Measurements from ENCODE around the gene PDE1C. TPM values are rescaled to one million over a fixed set of nuclear protein-coding genes. Genes with fewer than 3 reads are reported as not detected.

The PDE1C gene
- total and polyA plus RNA-seq, 2 donors (not counting 1 experiment from before 2014, with no cell fraction given) = 0.52 TPM; not detected in 1

GRCh38 chr7:31894308-31894707 lies 175.9 kb downstream of the PDE1C start:
- Mint-ChIP-seq H3K4me3 (no peak overlapping the region), H3K4me1 (no peaks in the 10 kb centered on the region), H3K27ac (no peak overlapping the region), H3K9me3 (ENCODE audit: insufficient read depth) (no peaks in the 10 kb centered on the region), H3K27me3 (no peaks in the 10 kb centered on the region)
- H3K36me3 ChIP-seq (replicated peaks in 1 of 2; ENCODE audit: control extremely low read depth in 1 of 2, control insufficient read depth in 1 of 2, extremely low read depth in 1 of 2, insufficient read depth in 2 of 2, low read length in 1 of 2) = no peaks in the 10 kb centered on the region
- H3K9ac ChIP-seq (ENCODE audit: low read length) = no peak overlapping the region
- H3K27ac ChIP-seq (ENCODE audit: low read length in 2 of 2) = no peak overlapping the region
- H3K4me1 ChIP-seq (ENCODE audit: control insufficient read depth in 2 of 2, insufficient read depth in 2 of 2, low read length in 2 of 2) = no peaks in the 10 kb centered on the region
- no peaks in the 10 kb centered on the region for H3K79me2 ChIP-seq (ENCODE audit: control insufficient read depth, insufficient read depth, low read length)
- H3K4me3 ChIP-seq (ENCODE audit: control extremely low read depth in 1 of 5, extremely low read depth in 1 of 5, insufficient read depth in 1 of 5, low read depth in 2 of 5, low read length in 4 of 5) = no peak overlapping the region
- no peak for ATAC-seq (ENCODE audit: low read depth)
- POLR2A ChIA-PET = no interaction called here
- no peaks in the 10 kb centered on the region for H3K9me3 ChIP-seq (ENCODE audit: control extremely low read depth in 1 of 3, control insufficient read depth in 2 of 3, insufficient read depth in 1 of 3, low read length in 2 of 3)
- H3K4me2 ChIP-seq (replicated peaks; ENCODE audit: low read depth, low read length, poor library complexity, severe bottlenecking) = no peak overlapping the region
- TF ChIP-seq EZH2 (IDR thresholded peaks at IDR 0.05; ENCODE audit: borderline replicate concordance, insufficient read depth, low read depth, low read length, poor library complexity, severe bottlenecking) = no peak
- TF ChIP-seq, protein P1, sequence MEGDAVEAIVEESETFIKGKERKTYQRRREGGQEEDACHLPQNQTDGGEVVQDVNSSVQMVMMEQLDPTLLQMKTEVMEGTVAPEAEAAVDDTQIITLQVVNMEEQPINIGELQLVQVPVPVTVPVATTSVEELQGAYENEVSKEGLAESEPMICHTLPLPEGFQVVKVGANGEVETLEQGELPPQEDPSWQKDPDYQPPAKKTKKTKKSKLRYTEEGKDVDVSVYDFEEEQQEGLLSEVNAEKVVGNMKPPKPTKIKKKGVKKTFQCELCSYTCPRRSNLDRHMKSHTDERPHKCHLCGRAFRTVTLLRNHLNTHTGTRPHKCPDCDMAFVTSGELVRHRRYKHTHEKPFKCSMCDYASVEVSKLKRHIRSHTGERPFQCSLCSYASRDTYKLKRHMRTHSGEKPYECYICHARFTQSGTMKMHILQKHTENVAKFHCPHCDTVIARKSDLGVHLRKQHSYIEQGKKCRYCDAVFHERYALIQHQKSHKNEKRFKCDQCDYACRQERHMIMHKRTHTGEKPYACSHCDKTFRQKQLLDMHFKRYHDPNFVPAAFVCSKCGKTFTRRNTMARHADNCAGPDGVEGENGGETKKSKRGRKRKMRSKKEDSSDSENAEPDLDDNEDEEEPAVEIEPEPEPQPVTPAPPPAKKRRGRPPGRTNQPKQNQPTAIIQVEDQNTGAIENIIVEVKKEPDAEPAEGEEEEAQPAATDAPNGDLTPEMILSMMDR (IDR thresholded peaks at IDR 0.05) = no peak
- H3K27me3 ChIP-seq (replicated peaks in 1 of 4; ENCODE audit: control extremely low read depth in 1 of 4, control insufficient read depth in 3 of 4, insufficient read depth in 4 of 4, low read length in 3 of 4) = no peaks in the 10 kb centered on the region
- CTCF ChIA-PET = no interaction called here
- intact Hi-C loops (cut with micrococcal nuclease) = no loop called here
- H4K20me1 ChIP-seq (ENCODE audit: control insufficient read depth, insufficient read depth, low read length, poor library complexity, severe bottlenecking) = no peaks in the 10 kb centered on the region
- H2AFZ ChIP-seq (ENCODE audit: insufficient read depth, low read depth, low read length, poor library complexity, severe bottlenecking) = no peak overlapping the region
- no peak for DNase-seq

DNA sequence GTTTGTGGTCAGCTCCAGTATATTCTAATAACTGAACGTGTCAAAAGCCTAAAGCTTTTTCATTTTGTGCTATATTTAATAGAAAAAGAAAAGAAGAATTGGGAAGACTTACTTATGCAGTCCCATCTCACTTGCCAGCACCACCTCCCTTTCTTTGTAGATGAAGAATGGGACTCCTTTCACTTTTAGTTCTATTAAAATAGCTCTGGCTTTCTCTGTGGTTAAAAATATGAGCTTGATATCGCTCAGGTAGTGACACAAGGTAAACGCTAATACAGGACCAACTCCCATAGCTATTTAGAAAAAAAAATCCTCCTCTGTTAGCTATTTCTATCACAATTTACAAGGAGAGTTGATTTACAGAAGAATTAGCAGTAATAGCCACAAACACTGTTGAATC lies 176.8 kb downstream of the PDE1C start:
- no peaks in the 10 kb centered on the region for H4K20me1 ChIP-seq (ENCODE audit: control insufficient read depth, insufficient read depth, low read length, poor library complexity, severe bottlenecking)
- no peaks in the 10 kb centered on the region for H3K27me3 Mint-ChIP-seq
- no peak overlapping the region for H3K27ac ChIP-seq (ENCODE audit: low read length in 2 of 2)
- H2AFZ ChIP-seq (ENCODE audit: insufficient read depth, low read depth, low read length, poor library complexity, severe bottlenecking) = no peak overlapping the region
- CTCF ChIA-PET = no interaction called here
- WGBS (ENCODE audit: insufficient coverage) = no CpG with 5 or more reads among the region's 3 CpGs
- H3K27me3 ChIP-seq (replicated peaks in 1 of 4; ENCODE audit: control extremely low read depth in 1 of 4, control insufficient read depth in 3 of 4, insufficient read depth in 4 of 4, low read length in 3 of 4) = no peaks in the 10 kb centered on the region
- no peak for TF ChIP-seq EZH2 (IDR thresholded peaks at IDR 0.05; ENCODE audit: borderline replicate concordance, insufficient read depth, low read depth, low read length, poor library complexity, severe bottlenecking)
- TF ChIP-seq, protein P1 (IDR thresholded peaks at IDR 0.05) = no peak
- ATAC-seq (ENCODE audit: low read depth) (no peak), DNase-seq (no peak)
- POLR2A ChIA-PET = no interaction called here
- no peak overlapping the region for H3K4me3 Mint-ChIP-seq
- no peaks in the 10 kb centered on the region for H3K9me3 ChIP-seq (ENCODE audit: control extremely low read depth in 1 of 3, control insufficient read depth in 2 of 3, insufficient read depth in 1 of 3, low read length in 2 of 3)
- no peak overlapping the region for H3K4me2 ChIP-seq (replicated peaks; ENCODE audit: low read depth, low read length, poor library complexity, severe bottlenecking)
- H3K36me3 ChIP-seq (replicated peaks in 1 of 2; ENCODE audit: control extremely low read depth in 1 of 2, control insufficient read depth in 1 of 2, extremely low read depth in 1 of 2, insufficient read depth in 2 of 2, low read length in 1 of 2) = no peaks in the 10 kb centered on the region
- no peak overlapping the region for H3K27ac Mint-ChIP-seq
- H3K4me3 ChIP-seq (ENCODE audit: control extremely low read depth in 1 of 5, extremely low read depth in 1 of 5, insufficient read depth in 1 of 5, low read depth in 2 of 5, low read length in 4 of 5) = no peak overlapping the region
- H3K9me3 Mint-ChIP-seq (ENCODE audit: insufficient read depth) = no peaks in the 10 kb centered on the region
- no peaks in the 10 kb centered on the region for H3K4me1 ChIP-seq (ENCODE audit: control insufficient read depth in 2 of 2, insufficient read depth in 2 of 2, low read length in 2 of 2)
- H3K9ac ChIP-seq (ENCODE audit: low read length) = no peak overlapping the region
- intact Hi-C loops (cut with micrococcal nuclease) = no loop called here
- no peaks in the 10 kb centered on the region for H3K79me2 ChIP-seq (ENCODE audit: control insufficient read depth, insufficient read depth, low read length)
- no peaks in the 10 kb centered on the region for H3K4me1 Mint-ChIP-seq
